A549 (cell line): Measurements from ENCODE around the gene GSKIP. TPM values are rescaled to one million over a fixed set of nuclear protein-coding genes. Genes with fewer than 3 reads are reported as not detected.

Experiments
- ATAC-seq, 2 experiments: fragments of 200-7000 bp in 1 of 2; fragments of >200 bp in 1 of 2; cut with Nextera tagmentation in 1 of 2; cut with Tn5 transposase in 1 of 2; 3 replicates each; pipeline versions ENCODE4 v1.8.0 to v1.9.1; 2018 to 2020; ENCODE audit warnings: mild to moderate bottlenecking in 1 of 2, moderate library complexity in 1 of 2
- CTCF ChIA-PET: fragments of 300-600 bp; sonication (Branson Sonifier 250); formaldehyde crosslinking; extraction: SDS; loops from one replicate; lab custom pipeline; 2021; ENCODE audit warnings: antibody characterized with exemption, inconsistent platforms; lab: Yijun Ruan, JAX
- POLR2A ChIA-PET: fragments of 350-600 bp; formaldehyde crosslinking; extraction: SDS; loops from one replicate; lab custom pipeline; 2021; ENCODE audit warnings: antibody characterized with exemption, inconsistent platforms; lab: Yijun Ruan, JAX
- DNase-seq, 2 experiments: peaks; one replicate each; pipeline versions ENCODE4 v3.0.0 to v3.0.0-alpha.2; 2011 to 2016; ENCODE audit warnings: low read depth in 1 of 2, low spot score in 1 of 2
- FAIRE-seq: peaks from 2 replicates; lab custom pipeline; 2011; peaks lifted over from hg19 to GRCh38; lab: Jason Lieb, UNC
- H3K27ac ChIP-seq, 2 experiments: fragments of >200 bp; sonication (Bioruptor Twin); formaldehyde crosslinking; 3 replicates each; pipeline ENCODE4 v1.5.1; 2016 to 2017
- H3K4me1 ChIP-seq: fragments of >200 bp; sonication (Bioruptor Twin); formaldehyde crosslinking; 3 replicates; pipeline ENCODE4 v1.6.1; 2016
- H3K4me2 ChIP-seq: fragments of >200 bp; sonication (Bioruptor Twin); formaldehyde crosslinking; 3 replicates; pipeline ENCODE4 v1.6.1; 2016
- H3K4me3 ChIP-seq: fragments of >200 bp; sonication (Bioruptor Twin); formaldehyde crosslinking; 3 replicates; pipeline ENCODE4 v1.5.1; 2016
- H3K9me3 ChIP-seq: fragments of >200 bp; sonication (Bioruptor Twin); formaldehyde crosslinking; 3 replicates; pipeline ENCODE4 v1.6.1; 2016
- CEBPB ChIP-seq, 2 experiments: fragments of >200 bp in 1 of 2; sonication (Bioruptor Twin) in 1 of 2; formaldehyde crosslinking in 1 of 2; IDR thresholded peaks; 2 replicates each; pipeline ENCODE4 v1.6.1; 2012 to 2016
- CHD2 ChIP-seq: fragments of 150-350 bp; IDR thresholded peaks from 2 replicates; pipeline ENCODE4 v1.6.1; 2014; ENCODE audit warnings: low read length; ENCODE audit not compliant: partially characterized antibody
- ELK1 ChIP-seq: fragments of 150-350 bp; IDR thresholded peaks from 2 replicates; pipeline ENCODE4 v1.6.1; 2014; ENCODE audit warnings: low read depth, mild to moderate bottlenecking, low read length
- EP300 ChIP-seq, 2 experiments: fragments of >200 bp; sonication (Bioruptor Twin); formaldehyde crosslinking; IDR thresholded peaks; 2 replicates in 1 of 2; 3 replicates in 1 of 2; pipeline ENCODE4 v1.6.1; 2016 to 2017
- FOSL2 ChIP-seq, 2 experiments: fragments of 450-650 bp in 1 of 2; fragments of >200 bp in 1 of 2; sonication (Bioruptor Twin) in 1 of 2; formaldehyde crosslinking; IDR thresholded peaks; 2 replicates each; pipeline versions ENCODE4 v1.5.0 to v1.6.1; 2016 to 2020; ENCODE audit warnings: mild to moderate bottlenecking in 1 of 2, moderate library complexity in 1 of 2
- FOXS1 ChIP-seq: fragments of 250-450 bp; sonication (Bioruptor Pico); IDR thresholded peaks from 2 replicates; pipeline ENCODE4 v1.5.0; 2020; ENCODE audit warnings: mild to moderate bottlenecking, moderate library complexity
- HMGXB4 ChIP-seq: fragments of 250-450 bp; sonication (Bioruptor Pico); IDR thresholded peaks from 2 replicates; pipeline ENCODE4 v1.5.0; 2021; ENCODE audit warnings: mild to moderate bottlenecking, moderate library complexity, borderline replicate concordance
- HOXB13 ChIP-seq: fragments of 250-450 bp; sonication (Bioruptor Pico); IDR thresholded peaks from 2 replicates; pipeline ENCODE4 v1.5.0; 2020; ENCODE audit warnings: low read depth, mild to moderate bottlenecking, moderate library complexity
- NFE2L2 ChIP-seq: fragments of 150-350 bp; conservative IDR thresholded peaks from 2 replicates; pipeline ENCODE4 v1.6.1; 2014; ENCODE audit warnings: low read length
- PHF8 ChIP-seq: fragments of 200-600 bp; sonication (generic); IDR thresholded peaks from 2 replicates; pipeline ENCODE4 v1.6.1; 2016; ENCODE audit warnings: low read depth, mild to moderate bottlenecking, antibody characterized with exemption, moderate library complexity, borderline replicate concordance
- POLR2A ChIP-seq: IDR thresholded peaks from 2 replicates; pipeline ENCODE4 v1.6.1; 2012; ENCODE audit warnings: mild to moderate bottlenecking, low read length
- RAD21 ChIP-seq, 2 experiments: fragments of >200 bp in 1 of 2; sonication (Bioruptor Twin) in 1 of 2; formaldehyde crosslinking in 1 of 2; IDR thresholded peaks in 1 of 2; conservative IDR thresholded peaks in 1 of 2; 2 replicates in 1 of 2; 3 replicates in 1 of 2; pipeline ENCODE4 v1.6.1; 2012 to 2018; ENCODE audit warnings: inconsistent platforms in 1 of 2
- RCOR1 ChIP-seq: fragments of 150-350 bp; IDR thresholded peaks from 2 replicates; pipeline ENCODE4 v1.6.1; 2014; ENCODE audit warnings: antibody characterized with exemption, low read length, low read depth
- RFX5 ChIP-seq: fragments of 450-650 bp; IDR thresholded peaks from 2 replicates; pipeline ENCODE4 v1.7.1; 2014; ENCODE audit warnings: antibody characterized with exemption, mild to moderate bottlenecking, moderate library complexity
- RNF2 ChIP-seq: fragments of 200-600 bp; sonication (generic); IDR thresholded peaks from 2 replicates; pipeline ENCODE4 v1.6.1; 2016; ENCODE audit warnings: low read depth, mild to moderate bottlenecking, antibody characterized with exemption, moderate library complexity, borderline replicate concordance
- SMC3 ChIP-seq: fragments of >200 bp; sonication (Bioruptor Twin); formaldehyde crosslinking; IDR thresholded peaks from 3 replicates; pipeline ENCODE4 v1.6.1; 2018; ENCODE audit warnings: inconsistent platforms
- TFCP2L1 ChIP-seq: fragments of 250-450 bp; sonication (Bioruptor Pico); IDR thresholded peaks from 2 replicates; pipeline ENCODE4 v1.5.0; 2021; ENCODE audit warnings: mild to moderate bottlenecking
- ZC3H11A ChIP-seq: fragments of 450-650 bp; IDR thresholded peaks from 2 replicates; pipeline ENCODE4 v1.6.1; 2014; ENCODE audit warnings: antibody characterized with exemption, mild to moderate bottlenecking
- WGBS: methylation state at CpG from one replicate; pipeline ENCODE4 v1.1.6; 2017; ENCODE audit errors: missing lambda C conversion rate; 5-methylcytosine and 5-hydroxymethylcytosine counted together
- polyA plus RNA-seq, 4 experiments: library from polyadenylated mRNA; depleted of rRNA in 3 of 4; stranded (reverse); fragments of >200 nt; fragmentation: RNase III in 1 of 4; extraction: RNeasy Plus Mini Kit Qiagen cat#74134 plus additional on column Dnase treatment in 1 of 4; gene quantifications; 2 replicates in 3 of 4; 3 replicates in 1 of 4; pipeline ENCODE4 v1.2.3, GENCODE V29; 2011 to 2017
- small RNA-seq, 6 experiments: library from RNA; depleted of rRNA; stranded (forward); fragments of <200 nt; gene quantifications; one replicate each; pipeline ENCODE3, GENCODE V24; 2012
- TF ChIP-seq, protein P1 (sequence below): fragments of >200 bp; sonication (Bioruptor Twin); formaldehyde crosslinking; IDR thresholded peaks from 3 replicates; pipeline ENCODE4 v1.5.1; 2016
- TF ChIP-seq, protein P2 (sequence below): fragments of 450-650 bp; IDR thresholded peaks from 2 replicates; pipeline ENCODE4 v1.6.1; 2014; ENCODE audit warnings: antibody characterized with exemption

GSKIP gene
- polyA plus RNA-seq, 2 of the 4 experiments (the other 2 are of a cell fraction) = 30.9 to 57.8 TPM

DNA sequence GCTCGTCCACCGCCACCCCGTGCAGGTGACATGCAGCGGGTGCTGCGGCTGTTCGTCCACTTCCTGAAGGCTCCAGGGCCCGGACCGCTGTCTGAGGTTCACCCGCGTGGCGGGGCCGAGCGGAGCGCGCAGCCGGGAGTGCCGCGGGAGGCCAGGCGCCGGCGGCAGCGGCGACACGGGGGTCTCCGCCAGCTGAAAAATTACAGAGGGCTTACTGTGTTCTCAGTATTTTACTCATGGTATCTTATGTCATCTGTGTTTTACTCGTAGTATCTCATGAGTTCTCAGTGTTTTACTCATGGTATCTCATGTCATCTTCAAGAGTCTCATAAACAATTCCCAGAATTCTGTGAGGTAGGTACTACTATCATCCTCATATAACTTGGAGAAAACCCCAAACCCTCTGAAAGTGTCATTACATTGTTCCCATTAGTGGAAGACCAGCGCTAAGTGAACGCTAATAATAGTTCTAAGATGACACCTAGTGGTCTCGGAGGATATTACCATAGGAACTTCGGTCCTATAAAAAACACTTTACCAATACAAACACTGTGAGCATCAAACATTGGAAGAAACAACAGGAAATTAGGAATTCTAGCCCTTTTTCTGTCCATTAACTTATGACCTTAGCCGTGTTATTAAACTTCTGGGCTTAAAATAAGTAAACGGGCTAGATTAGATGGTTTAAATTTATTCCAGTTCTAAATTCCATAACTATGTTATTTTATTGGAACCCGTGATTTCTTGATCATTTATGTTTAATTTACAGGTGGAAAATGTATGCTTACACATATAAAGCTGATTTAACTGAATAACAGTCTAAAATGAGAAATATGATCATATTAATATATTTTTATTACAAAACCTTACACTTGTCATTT lies 61.0 kb downstream of the GSKIP start:
- TF ChIP-seq, protein P1, sequence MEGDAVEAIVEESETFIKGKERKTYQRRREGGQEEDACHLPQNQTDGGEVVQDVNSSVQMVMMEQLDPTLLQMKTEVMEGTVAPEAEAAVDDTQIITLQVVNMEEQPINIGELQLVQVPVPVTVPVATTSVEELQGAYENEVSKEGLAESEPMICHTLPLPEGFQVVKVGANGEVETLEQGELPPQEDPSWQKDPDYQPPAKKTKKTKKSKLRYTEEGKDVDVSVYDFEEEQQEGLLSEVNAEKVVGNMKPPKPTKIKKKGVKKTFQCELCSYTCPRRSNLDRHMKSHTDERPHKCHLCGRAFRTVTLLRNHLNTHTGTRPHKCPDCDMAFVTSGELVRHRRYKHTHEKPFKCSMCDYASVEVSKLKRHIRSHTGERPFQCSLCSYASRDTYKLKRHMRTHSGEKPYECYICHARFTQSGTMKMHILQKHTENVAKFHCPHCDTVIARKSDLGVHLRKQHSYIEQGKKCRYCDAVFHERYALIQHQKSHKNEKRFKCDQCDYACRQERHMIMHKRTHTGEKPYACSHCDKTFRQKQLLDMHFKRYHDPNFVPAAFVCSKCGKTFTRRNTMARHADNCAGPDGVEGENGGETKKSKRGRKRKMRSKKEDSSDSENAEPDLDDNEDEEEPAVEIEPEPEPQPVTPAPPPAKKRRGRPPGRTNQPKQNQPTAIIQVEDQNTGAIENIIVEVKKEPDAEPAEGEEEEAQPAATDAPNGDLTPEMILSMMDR = peak; percentile 90
- TF ChIP-seq RAD21 (conservative IDR thresholded peaks at IDR 0.05 in 1 of 2, IDR thresholded peaks at IDR 0.05 in 1 of 2) (peak; percentile 92 to 94), SMC3 (peak; percentile 91), RFX5 (no peak), CHD2 (no peak), HOXB13 (CRISPR knock-in tag) (no peak)
- Histone ChIP-seq H3K9me3 (no peaks in the 10 kb centered on the region), H3K4me2 (peak overlapping the region; percentile 73), H3K27ac (peak overlapping the region; percentile 22 to 75; a peak in 3 of 6 replicates), H3K4me1 (no peaks in the 10 kb centered on the region), H3K4me3 (peak overlapping the region; percentile 41)
- POLR2A ChIA-PET = interaction anchor here (0.6 kb wide), 1 partner anchor 128 kb away, joined by 3 read pairs; no protein-coding TSS in a partner anchor
- DNase-seq (peak; percentile 57 to 74), FAIRE-seq (peak; percentile 80), ATAC-seq (peak; percentile 90 to 93)
- CTCF ChIA-PET = interaction anchor here (0.6 to 5.2 kb wide), 23 partner anchors 10 to 865 kb away, joined by 3 to 28 read pairs (median 4); no protein-coding TSS in a partner anchor
- WGBS = 23% methylated on average over 27 of the region's 33 CpGs

DNA sequence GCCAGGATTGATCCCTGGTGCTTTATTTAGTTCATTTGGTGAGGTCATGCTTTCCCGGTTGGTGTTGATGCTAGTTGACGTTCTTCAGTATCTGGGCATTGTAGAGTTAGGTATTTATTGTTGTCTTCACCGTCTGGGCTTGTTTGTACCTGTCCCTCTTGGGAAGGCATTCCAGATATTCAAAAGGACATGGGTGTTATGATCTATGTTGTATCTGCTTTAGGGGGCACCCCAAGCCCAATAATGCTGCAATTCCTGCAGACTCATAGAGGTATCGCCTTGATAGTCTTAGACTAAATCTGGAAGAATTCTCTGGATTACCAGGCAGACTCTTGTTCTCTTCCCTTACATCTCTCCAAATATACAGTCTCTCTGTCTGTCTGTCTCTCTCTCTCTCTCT lies 70.7 kb downstream of the GSKIP start:
- DNase-seq (no peak), FAIRE-seq (no peak), ATAC-seq (no peak)
- Histone ChIP-seq H3K9me3 (no peaks in the 10 kb centered on the region), H3K4me2 (no peak overlapping the region), H3K4me3 (no peak overlapping the region)
- POLR2A ChIA-PET = no interaction called here
- TF ChIP-seq FOSL2 (IDR thresholded peaks at IDR 0.05) (no peak), FOSL2 (CRISPR knock-in tag; IDR thresholded peaks at IDR 0.05) (no peak), FOXS1 (CRISPR knock-in tag) (no peak), POLR2A (no peak), CEBPB (IDR thresholded peaks at IDR 0.05) (no peak), HMGXB4 (CRISPR knock-in tag) (no peak), NFE2L2 (no peak), ELK1 (no peak), TFCP2L1 (CRISPR knock-in tag) (no peak), RNF2 (no peak), EP300 (IDR thresholded peaks at IDR 0.05) (no peak), RCOR1 (no peak), PHF8 (no peak), ZC3H11A (no peak), SMC3 (no peak)
- TF ChIP-seq, protein P2, sequence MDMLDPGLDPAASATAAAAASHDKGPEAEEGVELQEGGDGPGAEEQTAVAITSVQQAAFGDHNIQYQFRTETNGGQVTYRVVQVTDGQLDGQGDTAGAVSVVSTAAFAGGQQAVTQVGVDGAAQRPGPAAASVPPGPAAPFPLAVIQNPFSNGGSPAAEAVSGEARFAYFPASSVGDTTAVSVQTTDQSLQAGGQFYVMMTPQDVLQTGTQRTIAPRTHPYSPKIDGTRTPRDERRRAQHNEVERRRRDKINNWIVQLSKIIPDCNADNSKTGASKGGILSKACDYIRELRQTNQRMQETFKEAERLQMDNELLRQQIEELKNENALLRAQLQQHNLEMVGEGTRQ = no peak
- TF ChIP-seq, all 56 proteins: peak for 0
- WGBS = 63% methylated on average over 4 of the region's 4 CpGs
- Histone ChIP-seq H3K27ac (no peak overlapping the region), H3K4me1 (no peaks in the 10 kb centered on the region)
- CTCF ChIA-PET = interaction anchor here (1.0 kb wide), 1 partner anchor 139 kb away, joined by 3 read pairs; no protein-coding TSS in a partner anchor

Small RNA genes lying within 50 kb of the gene (small RNA-seq; reads per million reads assigned to genes)
- gene RNU2-33P = 0 to 0.69 (median 0.18) reads per million in 6 experiments

Other genes starting within 250 kb of the GSKIP start
- 21.6 and 26.6 TPM in 2 replicates for gene BDKRB2, start 158.7 kb upstream of the GSKIP start, polyA plus RNA-seq (2011; rRNA removed)
- gene BDKRB2, start 158.7 kb upstream of the GSKIP start, polyA plus RNA-seq (2017; fragmentation: RNase III; extraction: RNeasy Plus Mini Kit Qiagen cat#74134 plus additional on column Dnase treatment) = 12.1 to 19.6 TPM (median 13.9 TPM) in 3 replicates
- gene BDKRB1, start 107.3 kb upstream of the GSKIP start, polyA plus RNA-seq (2011; rRNA removed) = 3.3 and 3.5 TPM in 2 replicates
- 2.6 to 3.3 TPM (median 2.8 TPM) in 3 replicates for gene BDKRB1, start 107.3 kb upstream of the GSKIP start, polyA plus RNA-seq (2017; fragmentation: RNase III; extraction: RNeasy Plus Mini Kit Qiagen cat#74134 plus additional on column Dnase treatment)
- gene ATG2B, start 185 bp upstream of the GSKIP start, polyA plus RNA-seq (2011; rRNA removed) = 17.0 and 19.6 TPM in 2 replicates
- gene ATG2B, start 185 bp upstream of the GSKIP start, polyA plus RNA-seq (2017; fragmentation: RNase III; extraction: RNeasy Plus Mini Kit Qiagen cat#74134 plus additional on column Dnase treatment) = 5.9 to 7.4 TPM (median 7.1 TPM) in 3 replicates
- 5.4 and 5.5 TPM in 2 replicates for gene AK7, start 28.6 kb downstream of the GSKIP start, polyA plus RNA-seq (2011; rRNA removed)
- gene AK7, start 28.6 kb downstream of the GSKIP start, polyA plus RNA-seq (2017; fragmentation: RNase III; extraction: RNeasy Plus Mini Kit Qiagen cat#74134 plus additional on column Dnase treatment) = 3.2 to 4.9 TPM (median 3.3 TPM) in 3 replicates
- 236 and 273 TPM in 2 replicates for gene PAPOLA, start 138.9 kb downstream of the GSKIP start, polyA plus RNA-seq (2011; rRNA removed)
- 105 to 116 TPM (median 107 TPM) in 3 replicates for gene PAPOLA, start 138.9 kb downstream of the GSKIP start, polyA plus RNA-seq (2017; fragmentation: RNase III; extraction: RNeasy Plus Mini Kit Qiagen cat#74134 plus additional on column Dnase treatment)